OCI-LY1 (cell line): Measurements from ENCODE around the gene PABPN1L.
"Not testable (repeated sequence)": the region's sequence is repeated elsewhere in the genome, so short reads cannot be mapped to it uniquely, and the experiment has no call there.

Source experiments
- H2AFZ ChIP-seq: fragments of 200-600 bp; sonication (generic), shearing (Covaris generic); 2 replicates; pipeline ENCODE4 v1.6.0; 2014; ENCODE audit warnings: antibody characterized with exemption, mild to moderate bottlenecking, low read length
- H3F3A ChIP-seq: fragments of 200-600 bp; sonication (generic), shearing (Covaris generic); 2 replicates; pipeline ENCODE4 v1.6.0; 2014; ENCODE audit warnings: mild to moderate bottlenecking, antibody characterized with exemption, low read length, moderate library complexity; ENCODE audit not compliant: insufficient read depth
- H3K27ac ChIP-seq: fragments of 200-600 bp; sonication (generic); 2 replicates; pipeline ENCODE4 v1.5.1; 2014; ENCODE audit warnings: low read length, mixed run types, mild to moderate bottlenecking, low read depth; ENCODE audit not compliant: poor library complexity, severe bottlenecking
- H3K27me3 ChIP-seq: fragments of 200-600 bp; sonication (generic); 2 replicates; pipeline ENCODE4 v1.6.0; 2014; ENCODE audit warnings: antibody characterized with exemption, mild to moderate bottlenecking, low read length, moderate library complexity; ENCODE audit not compliant: insufficient read depth
- H3K36me3 ChIP-seq: fragments of 200-600 bp; sonication (generic); 2 replicates; pipeline ENCODE4 v1.6.1; 2014; ENCODE audit warnings: mild to moderate bottlenecking, antibody characterized with exemption, low read length, moderate library complexity, mixed read lengths; ENCODE audit not compliant: insufficient read depth
- H3K4me1 ChIP-seq: fragments of 200-600 bp; sonication (generic); 2 replicates; pipeline ENCODE4 v1.5.1; 2014; ENCODE audit warnings: mild to moderate bottlenecking, low read length, moderate library complexity; ENCODE audit not compliant: insufficient read depth, severe bottlenecking
- H3K4me2 ChIP-seq: fragments of 200-600 bp; sonication (generic), shearing (Covaris generic); 2 replicates; pipeline ENCODE4 v1.6.1; 2014; ENCODE audit warnings: low read length
- H3K4me3 ChIP-seq: fragments of 200-600 bp; sonication (generic); 2 replicates; pipeline ENCODE4 v1.5.1; 2014; ENCODE audit warnings: low read length, low read depth, mild to moderate bottlenecking, mixed read lengths; ENCODE audit not compliant: poor library complexity, severe bottlenecking
- H3K79me2 ChIP-seq: fragments of 200-600 bp; shearing (Covaris generic); 2 replicates; pipeline ENCODE4 v1.6.1; 2016; ENCODE audit warnings: mixed run types, low read length, mixed read lengths; ENCODE audit not compliant: insufficient read depth
- H3K9ac ChIP-seq: fragments of 200-600 bp; sonication (generic), shearing (Covaris generic); 2 replicates; pipeline ENCODE4 v1.6.1; 2014; ENCODE audit warnings: mild to moderate bottlenecking, low read length, mixed read lengths
- H3K9me2 ChIP-seq: fragments of 200-600 bp; sonication (generic), shearing (Covaris generic); 2 replicates; pipeline ENCODE4 v1.6.1; 2014; ENCODE audit warnings: low read depth, mild to moderate bottlenecking, low read length, mixed read lengths
- H3K9me3 ChIP-seq: fragments of 200-600 bp; shearing (Covaris generic); 2 replicates; pipeline ENCODE4 v1.6.1; 2014; ENCODE audit warnings: low read length, mixed read lengths
- H4K20me1 ChIP-seq: fragments of 200-600 bp; sonication (generic), shearing (Covaris generic); 2 replicates; pipeline ENCODE4 v1.6.0; 2016; ENCODE audit warnings: mild to moderate bottlenecking, low read length; ENCODE audit not compliant: insufficient read depth
- EZH2 ChIP-seq: fragments of 200-600 bp; sonication (generic), shearing (Covaris generic); IDR thresholded peaks from 2 replicates; pipeline ENCODE4 v1.8.0; 2017; ENCODE audit warnings: borderline replicate concordance, mixed run types, mild to moderate bottlenecking, antibody characterized with exemption, low read length, moderate library complexity, mixed read lengths
- TF ChIP-seq, protein P1 (sequence below): fragments of 200-600 bp; sonication (generic), shearing (Covaris generic); IDR thresholded peaks from 2 replicates; pipeline ENCODE4 v1.5.1; 2017; ENCODE audit warnings: mild to moderate bottlenecking, antibody characterized with exemption, low read length, moderate library complexity, mixed read lengths

Gene PABPN1L

DNA sequence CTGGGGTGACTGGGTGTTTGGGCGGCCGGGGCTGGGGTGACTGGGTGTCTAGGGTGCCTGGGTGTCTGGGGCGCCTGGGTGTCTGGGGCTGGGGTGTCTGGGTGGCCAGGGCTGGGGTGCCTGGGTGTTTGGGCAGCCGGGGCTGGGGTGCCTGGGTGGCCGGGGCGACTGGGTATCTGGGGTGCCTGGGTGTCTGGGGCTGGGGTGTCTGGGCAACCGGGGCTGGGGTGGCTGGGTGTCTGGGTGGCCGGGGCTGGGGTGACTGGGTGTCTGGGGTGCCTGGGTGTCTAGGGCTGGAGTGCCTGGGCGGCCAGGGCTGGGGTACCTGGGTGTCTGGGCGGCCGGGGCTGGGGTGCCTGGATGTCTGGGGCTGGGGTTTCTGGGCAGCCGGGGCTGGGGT lies 41.3 kb downstream of the PABPN1L start:
- H4K20me1 ChIP-seq, result no peaks in the 10 kb centered on the region
- H3K9me2 ChIP-seq, result no peaks in the 10 kb centered on the region
- no peak overlapping the region for H3K9ac ChIP-seq
- H3K27ac ChIP-seq, result no peak overlapping the region
- no peak overlapping the region for H3K4me3 ChIP-seq
- H3F3A ChIP-seq, result no peaks in the 10 kb centered on the region
- H2AFZ ChIP-seq, result no peak overlapping the region
- H3K36me3 ChIP-seq, result no peaks in the 10 kb centered on the region
- TF ChIP-seq EZH2, result no peak
- TF ChIP-seq, protein P1, sequence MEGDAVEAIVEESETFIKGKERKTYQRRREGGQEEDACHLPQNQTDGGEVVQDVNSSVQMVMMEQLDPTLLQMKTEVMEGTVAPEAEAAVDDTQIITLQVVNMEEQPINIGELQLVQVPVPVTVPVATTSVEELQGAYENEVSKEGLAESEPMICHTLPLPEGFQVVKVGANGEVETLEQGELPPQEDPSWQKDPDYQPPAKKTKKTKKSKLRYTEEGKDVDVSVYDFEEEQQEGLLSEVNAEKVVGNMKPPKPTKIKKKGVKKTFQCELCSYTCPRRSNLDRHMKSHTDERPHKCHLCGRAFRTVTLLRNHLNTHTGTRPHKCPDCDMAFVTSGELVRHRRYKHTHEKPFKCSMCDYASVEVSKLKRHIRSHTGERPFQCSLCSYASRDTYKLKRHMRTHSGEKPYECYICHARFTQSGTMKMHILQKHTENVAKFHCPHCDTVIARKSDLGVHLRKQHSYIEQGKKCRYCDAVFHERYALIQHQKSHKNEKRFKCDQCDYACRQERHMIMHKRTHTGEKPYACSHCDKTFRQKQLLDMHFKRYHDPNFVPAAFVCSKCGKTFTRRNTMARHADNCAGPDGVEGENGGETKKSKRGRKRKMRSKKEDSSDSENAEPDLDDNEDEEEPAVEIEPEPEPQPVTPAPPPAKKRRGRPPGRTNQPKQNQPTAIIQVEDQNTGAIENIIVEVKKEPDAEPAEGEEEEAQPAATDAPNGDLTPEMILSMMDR, result no peak
- H3K79me2 ChIP-seq, result no peaks in the 10 kb centered on the region
- no peaks in the 10 kb centered on the region for H3K4me1 ChIP-seq
- no peaks in the 10 kb centered on the region for H3K9me3 ChIP-seq
- H3K27me3 ChIP-seq, result peaks cover 5% of the 10 kb centered on the region; the same call in 1 of the 2 replicates
- no peak overlapping the region for H3K4me2 ChIP-seq

DNA sequence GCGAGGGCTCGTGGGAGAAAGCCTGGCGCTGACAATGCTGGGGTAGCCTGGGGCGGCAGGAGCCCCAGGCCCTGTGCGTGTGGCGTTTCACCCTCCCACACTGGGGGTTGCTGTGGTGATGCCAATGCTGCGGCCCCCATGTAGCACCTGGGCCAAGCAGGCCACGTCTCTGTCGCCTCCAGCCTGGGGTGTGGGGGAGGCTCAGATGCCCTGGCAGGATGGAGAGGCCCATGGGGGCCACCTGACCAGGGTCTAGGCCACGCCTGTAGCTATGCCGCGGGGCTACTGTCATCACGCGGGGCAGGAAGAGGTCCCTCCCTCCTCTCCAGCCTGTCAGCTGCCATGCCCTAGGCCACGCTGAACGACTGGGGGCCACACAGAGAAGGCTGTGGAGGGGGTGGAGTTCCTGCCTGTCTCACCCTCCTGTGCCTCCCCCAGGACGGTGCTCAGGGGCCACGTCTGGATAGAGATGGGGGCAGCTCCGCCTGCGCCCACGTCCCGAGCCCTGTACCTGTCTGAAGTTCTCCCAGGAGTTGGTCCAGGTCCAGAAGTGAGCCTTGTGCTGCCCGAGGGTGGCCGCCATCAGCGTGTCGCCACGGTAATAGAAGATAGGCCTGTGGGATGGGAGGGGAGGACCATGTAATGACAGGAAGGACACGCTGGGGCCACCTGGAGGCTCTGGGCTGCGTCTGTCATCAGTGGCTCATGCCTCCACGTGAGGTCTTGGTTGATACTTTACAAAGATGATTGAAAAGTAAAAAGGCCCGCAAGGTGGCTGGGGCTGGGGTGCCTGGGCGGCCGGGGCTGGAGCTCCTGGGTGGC lies 42.0 kb downstream of the PABPN1L start:
- Histone ChIP-seq H3K27ac (no peak overlapping the region), H3K4me2 (no peak overlapping the region), H3K27me3 (peaks cover 5% of the 10 kb centered on the region; the same call in 1 of the 2 replicates), H2AFZ (no peak overlapping the region), H3K79me2 (no peaks in the 10 kb centered on the region), H3K36me3 (no peaks in the 10 kb centered on the region), H3K4me3 (no peak overlapping the region), H3K9ac (no peak overlapping the region), H3K9me2 (no peaks in the 10 kb centered on the region), H4K20me1 (no peaks in the 10 kb centered on the region), H3K4me1 (no peaks in the 10 kb centered on the region), H3K9me3 (no peaks in the 10 kb centered on the region), H3F3A (no peaks in the 10 kb centered on the region)
- TF ChIP-seq, protein P1, result no peak
- TF ChIP-seq EZH2, result no peak

DNA sequence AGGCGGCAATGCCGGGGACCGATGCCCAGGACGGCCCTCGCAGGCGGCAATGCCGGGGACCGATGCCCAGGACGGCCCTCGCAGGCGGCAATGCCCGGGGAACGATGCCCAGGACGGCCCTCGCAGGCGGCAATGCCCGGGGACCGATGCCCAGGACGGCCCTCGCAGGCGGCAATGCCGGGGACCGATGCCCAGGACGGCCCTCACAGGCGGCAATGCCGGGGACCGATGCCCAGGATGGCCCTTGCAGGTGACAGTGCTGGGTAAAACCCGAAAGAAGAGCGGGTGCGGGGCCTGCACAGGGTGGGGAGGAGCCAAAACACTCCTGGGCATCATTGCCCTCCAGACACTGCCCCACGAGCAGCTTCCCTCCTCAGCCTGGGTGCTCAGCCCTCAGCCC lies 42.8 kb downstream of the PABPN1L start:
- not testable (repeated sequence) for H3K4me3 ChIP-seq, H2AFZ ChIP-seq, H3K36me3 ChIP-seq, H3K4me1 ChIP-seq, H3K79me2 ChIP-seq, H3K9ac ChIP-seq, H3F3A ChIP-seq, H3K9me2 ChIP-seq, H3K9me3 ChIP-seq, H3K27me3 ChIP-seq, H4K20me1 ChIP-seq, H3K4me2 ChIP-seq, H3K27ac ChIP-seq
